ENCODE measurements around the gene PPP1R37. TPM values are rescaled to one million over a fixed set of nuclear protein-coding genes. Genes with fewer than 3 reads are reported as not detected.
"Not testable (repeated sequence)": the region's sequence is repeated elsewhere in the genome, so short reads cannot be mapped to it uniquely, and the experiment has no call there.

Gene PPP1R37
- total RNA-seq, 1 experiment from 2014 or later: 17.2 TPM

GRCh38 chr19:45115809-45116615 lies 23.0 kb downstream of the PPP1R37 start:
- DNase-seq (ENCODE audit: low read depth): no peak

- DNase-seq (ENCODE audit: low read depth): no peak
These were observed 24.2 kb downstream of the PPP1R37 start for GRCh38 chr19:45117167-45117594.

GRCh38 chr19:45117671-45118070 lies 24.7 kb downstream of the PPP1R37 start:
- DNase-seq (ENCODE audit: low read depth): no peak

GRCh38 chr19:45118106-45118505 lies 25.1 kb downstream of the PPP1R37 start:
- no peak for DNase-seq (ENCODE audit: low read depth)

GRCh38 chr19:45118591-45119355 lies 25.8 kb downstream of the PPP1R37 start:
- not testable (repeated sequence) for DNase-seq (ENCODE audit: low read depth)

GRCh38 chr19:45119582-45119981 lies 26.6 kb downstream of the PPP1R37 start:
- no peak for DNase-seq (ENCODE audit: low read depth)

- no peak for DNase-seq (ENCODE audit: low read depth)
These were observed 28.9 kb downstream of the PPP1R37 start for GRCh38 chr19:45121827-45122345.

- DNase-seq (ENCODE audit: low read depth): no peak
These were observed 29.9 kb downstream of the PPP1R37 start for GRCh38 chr19:45122832-45123231.

- DNase-seq (ENCODE audit: low read depth): no peak
These were observed 30.5 kb downstream of the PPP1R37 start for GRCh38 chr19:45123440-45123850.

- no peak for DNase-seq (ENCODE audit: low read depth)
These were observed 31.0 kb downstream of the PPP1R37 start for GRCh38 chr19:45124021-45124420.

- no peak for DNase-seq (ENCODE audit: low read depth)
These were observed 32.4 kb downstream of the PPP1R37 start for GRCh38 chr19:45125360-45125759.

GRCh38 chr19:45125975-45126493 lies 33.1 kb downstream of the PPP1R37 start:
- DNase-seq (ENCODE audit: low read depth): peak; percentile 57

GRCh38 chr19:45126654-45127053 lies 33.7 kb downstream of the PPP1R37 start:
- DNase-seq (ENCODE audit: low read depth): no peak

- no peak for DNase-seq (ENCODE audit: low read depth)
These were observed 35.2 kb downstream of the PPP1R37 start for GRCh38 chr19:45128146-45128545.

- no peak for DNase-seq (ENCODE audit: low read depth)
These were observed 35.8 kb downstream of the PPP1R37 start for GRCh38 chr19:45128806-45129205.

GRCh38 chr19:45130236-45130635 lies 37.3 kb downstream of the PPP1R37 start:
- no peak for DNase-seq (ENCODE audit: low read depth)

GRCh38 chr19:45130888-45131615 lies 38.1 kb downstream of the PPP1R37 start:
- no peak for DNase-seq (ENCODE audit: low read depth)

GRCh38 chr19:45133661-45134060 lies 40.7 kb downstream of the PPP1R37 start:
- DNase-seq (ENCODE audit: low read depth): no peak

GRCh38 chr19:45135176-45135885 lies 42.4 kb downstream of the PPP1R37 start:
- DNase-seq (ENCODE audit: low read depth): no peak

GRCh38 chr19:45136507-45137178 lies 43.7 kb downstream of the PPP1R37 start:
- DNase-seq (ENCODE audit: low read depth): no peak

All from RPMI7951 (cell line).